GM19467 (cell line): Measurements from ENCODE around the gene SLC45A1.

Experiments used
- ATAC-seq: cut with Tn5 transposase; IDR thresholded peaks from one replicate; pipeline ENCODE4 v1.9.1; 2021; ENCODE audit warnings: mild to moderate bottlenecking, moderate library complexity; ENCODE audit not compliant: unreplicated experiment

Gene SLC45A1

DNA sequence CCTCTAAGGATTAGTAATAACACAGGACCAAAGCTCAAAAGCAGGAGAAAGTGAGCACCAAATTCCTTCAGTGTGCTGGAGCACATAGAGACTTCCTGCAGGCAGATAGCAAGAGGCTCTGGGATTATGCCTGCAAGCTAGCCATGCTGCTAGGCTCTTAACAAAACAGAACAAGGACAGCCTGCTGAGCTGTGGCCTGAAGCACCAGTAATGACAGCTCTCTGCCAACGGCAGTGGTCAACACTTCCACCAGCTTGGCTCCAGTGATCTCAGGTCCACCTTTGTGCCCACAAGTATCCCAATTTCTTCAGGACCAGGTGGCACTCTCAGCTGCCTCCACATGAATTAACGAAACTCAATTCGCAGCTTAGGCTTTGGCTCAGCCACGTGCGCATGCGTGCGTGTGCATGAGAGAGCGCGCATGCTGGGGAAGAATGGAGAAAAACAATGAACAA lies 64.2 kb downstream of the SLC45A1 start:
- ATAC-seq = no peak

DNA sequence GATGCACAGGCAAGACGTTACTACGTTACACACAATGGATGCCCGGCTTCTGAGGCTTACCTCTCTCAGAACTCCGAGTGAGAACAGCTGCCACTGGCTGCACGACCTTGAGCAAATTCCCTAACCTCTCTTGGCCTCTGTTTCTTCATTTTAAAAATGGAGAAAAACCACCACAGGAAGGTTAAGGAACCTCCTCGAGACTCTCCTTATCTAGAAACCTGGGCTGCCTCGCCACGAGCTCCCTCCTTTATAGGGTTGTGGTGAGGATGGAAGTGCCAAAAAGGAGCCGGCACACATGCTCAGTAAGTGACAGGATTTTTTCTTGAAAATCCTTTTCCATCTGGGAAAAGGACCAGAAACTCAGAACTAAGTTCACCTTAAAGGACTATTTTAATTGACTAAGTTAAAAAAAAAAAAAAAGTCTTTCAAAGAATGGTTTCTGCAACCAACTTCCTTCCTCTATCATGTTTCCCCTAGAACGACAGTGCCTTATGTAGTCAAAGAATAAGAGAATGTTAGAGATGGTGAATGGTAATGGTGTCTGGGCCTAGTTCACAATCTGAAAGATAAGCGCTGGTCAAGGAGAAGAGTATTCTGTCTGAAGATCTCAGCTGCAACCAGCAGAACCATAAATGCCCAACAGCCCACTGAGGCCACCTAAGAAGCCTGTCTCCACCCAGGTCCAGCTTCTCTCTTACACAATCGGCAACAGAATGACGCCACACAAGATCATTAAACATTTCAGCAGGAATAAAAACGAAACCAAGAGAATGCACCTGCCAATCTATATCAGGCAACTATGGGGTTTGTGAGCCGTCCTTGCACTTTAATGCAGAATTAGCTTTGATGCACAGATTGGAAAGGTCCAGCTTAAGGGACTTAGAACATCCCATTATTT lies 64.9 kb downstream of the SLC45A1 start:
- ATAC-seq = no peak

DNA sequence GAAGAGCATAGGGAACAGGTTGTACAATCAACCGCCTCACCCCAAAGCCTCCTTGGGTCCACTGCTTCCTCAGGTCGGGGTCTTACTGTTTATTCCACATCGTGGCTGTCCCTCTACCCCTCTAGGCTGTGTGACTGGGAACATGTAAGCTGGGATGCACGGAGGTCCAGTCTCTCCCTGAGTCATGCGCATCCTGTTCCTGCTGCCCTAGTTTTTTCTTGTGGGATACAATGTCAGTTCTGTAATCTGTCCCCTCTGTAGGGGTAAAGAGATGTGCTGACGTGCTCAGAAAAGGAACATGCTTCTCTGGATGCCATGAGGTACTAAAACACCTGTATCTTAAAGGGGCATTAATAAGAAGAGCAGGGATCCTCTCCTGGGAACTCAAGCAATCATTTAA lies 66.2 kb downstream of the SLC45A1 start:
- no peak for ATAC-seq

DNA sequence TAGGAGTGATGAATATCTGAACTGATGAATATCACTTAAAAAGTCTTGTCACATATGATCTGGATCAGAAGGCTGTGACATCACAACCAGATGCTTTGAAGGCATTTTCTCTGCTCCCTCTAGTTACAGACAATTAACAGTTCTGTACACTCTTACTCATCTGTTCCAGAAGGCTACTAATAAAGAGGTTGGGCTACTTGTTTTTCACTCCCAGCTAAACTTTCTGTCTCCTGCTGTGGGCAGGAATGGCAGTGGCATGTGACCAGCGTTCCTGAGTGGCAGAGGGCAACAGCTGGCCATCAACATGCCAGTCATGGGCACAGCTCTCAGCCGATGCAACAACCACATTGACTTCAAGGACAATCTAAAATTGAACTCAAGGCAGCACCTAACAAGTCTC lies 66.7 kb downstream of the SLC45A1 start:
- ATAC-seq = no peak

DNA sequence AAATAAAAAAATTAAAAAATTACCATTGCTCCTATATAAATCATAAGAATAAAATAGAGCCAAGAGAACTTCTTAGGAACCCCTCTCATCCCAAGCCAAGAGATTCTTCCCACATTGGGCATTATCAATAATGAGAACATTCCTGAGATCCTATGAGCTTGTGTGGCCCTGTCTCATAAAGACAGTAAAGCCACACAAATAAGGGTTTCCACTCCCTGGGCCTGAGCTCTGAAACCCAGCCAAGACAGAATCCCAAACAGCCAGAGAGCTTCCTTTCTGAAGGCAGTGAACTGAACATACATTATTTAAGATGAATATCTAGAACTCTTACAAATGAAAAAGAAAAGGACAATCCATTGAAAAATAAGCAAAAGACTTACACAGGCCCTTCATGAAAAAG lies 68.3 kb downstream of the SLC45A1 start:
- no peak for ATAC-seq

DNA sequence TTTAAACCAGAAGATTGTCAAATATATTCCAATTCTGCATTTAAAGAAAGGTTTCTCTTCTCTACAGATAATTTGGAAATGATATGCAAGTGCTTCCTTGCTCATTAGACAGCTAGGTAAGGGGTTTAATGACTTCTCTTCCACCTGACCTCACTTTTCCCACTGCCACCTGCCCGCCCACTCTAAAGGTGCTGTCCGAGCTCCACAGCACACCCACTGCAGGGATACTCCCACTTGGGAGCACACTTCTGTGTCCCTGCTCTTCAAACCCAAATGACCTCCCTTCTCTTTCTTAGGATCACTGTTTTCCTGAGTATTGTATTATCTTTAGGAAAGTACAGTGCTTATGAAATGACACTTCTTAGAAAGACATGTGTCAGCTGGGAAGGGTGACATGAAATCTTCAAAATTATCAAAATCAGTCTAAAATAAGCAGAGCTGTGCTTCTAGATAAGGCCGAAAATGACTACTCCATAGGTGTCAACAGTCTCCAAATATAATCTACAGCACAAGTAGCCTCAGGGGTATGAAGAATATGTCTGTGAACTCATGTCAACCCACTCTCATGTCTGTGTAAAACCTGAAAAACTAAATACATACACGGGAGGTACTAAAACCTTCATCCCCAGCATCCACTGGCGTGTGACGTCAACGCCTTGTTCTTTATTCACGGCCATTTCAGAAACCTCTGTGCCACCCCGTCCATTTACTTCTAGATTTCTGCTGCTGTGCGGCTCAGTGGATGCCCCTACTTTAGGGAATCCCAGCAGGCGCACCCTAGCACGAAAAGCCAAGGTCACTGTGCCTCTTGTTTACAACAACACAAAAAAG lies 71.0 kb downstream of the SLC45A1 start:
- no peak for ATAC-seq

DNA sequence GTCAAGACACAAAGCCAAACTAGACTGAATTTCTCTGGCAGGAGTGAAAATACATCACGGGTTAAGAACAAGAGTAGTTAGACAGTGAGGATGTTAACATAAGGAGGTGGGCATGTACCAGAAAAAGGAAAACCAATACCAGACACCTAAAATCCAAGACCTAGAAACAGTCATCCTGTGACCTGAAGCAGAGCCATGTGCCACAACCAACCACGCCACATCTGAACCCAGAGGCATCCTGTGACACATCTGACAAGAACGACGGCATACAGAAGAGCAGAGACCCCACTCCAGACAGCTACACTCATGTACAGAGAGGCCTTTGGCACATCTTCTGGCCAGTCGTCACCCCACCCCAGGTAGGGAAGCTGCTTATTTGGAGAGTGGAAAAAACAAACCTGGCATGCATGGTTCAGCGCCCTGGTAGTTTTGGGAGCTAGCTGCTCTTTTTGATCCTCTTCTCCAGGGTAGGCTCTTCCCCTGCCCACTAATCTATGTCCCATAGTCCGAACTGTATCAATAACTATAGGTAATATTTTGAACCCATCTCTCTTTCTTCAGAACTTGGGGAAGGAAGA lies 72.1 kb downstream of the SLC45A1 start:
- no peak for ATAC-seq

DNA sequence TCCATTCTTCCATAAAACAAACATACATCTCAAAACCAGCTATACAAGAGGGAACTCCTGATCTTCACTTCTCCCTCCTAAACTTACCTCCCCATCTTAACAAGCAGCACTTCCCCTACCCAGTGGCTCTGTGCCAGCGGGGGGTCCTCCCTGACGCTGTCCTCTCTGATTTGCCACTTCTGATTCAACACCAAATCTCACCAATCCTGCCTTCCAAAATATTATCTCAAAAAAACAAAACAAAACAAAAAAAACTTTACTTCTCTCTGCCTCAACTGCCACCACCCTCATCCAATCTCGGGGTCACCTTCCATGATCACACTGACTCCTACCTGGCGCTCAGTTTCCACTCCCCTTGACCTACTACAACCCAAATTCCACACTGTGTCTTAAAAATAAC lies 72.8 kb downstream of the SLC45A1 start:
- no peak for ATAC-seq

DNA sequence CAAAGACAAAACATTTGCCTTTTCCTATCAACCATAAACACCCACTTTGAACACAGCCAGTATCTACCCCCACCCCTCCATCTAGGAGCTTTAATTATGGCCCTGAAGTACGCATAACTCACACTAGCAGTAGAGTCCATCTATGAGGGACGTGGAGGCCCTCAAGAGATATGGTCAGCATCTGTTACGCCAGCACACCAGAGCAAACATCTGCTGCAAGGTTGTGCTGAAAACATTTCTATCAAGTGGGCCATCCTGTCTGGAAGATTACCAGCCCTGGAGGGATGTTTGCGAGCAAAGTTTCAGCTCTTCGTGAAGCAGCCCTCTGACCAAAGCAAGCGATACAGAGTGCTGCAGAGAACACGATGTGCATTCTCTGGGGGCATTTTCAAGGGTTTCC lies 74.6 kb downstream of the SLC45A1 start:
- ATAC-seq = no peak
